Lung (tissue), 12 donors: Measurements from ENCODE around the gene ADGRD1. TPM values are rescaled to one million over a fixed set of nuclear protein-coding genes. Genes with fewer than 3 reads are reported as not detected.

Experiments used
- ATAC-seq: fragments of 200-7000 bp; cut with Tn5 transposase; one replicate; pipeline ENCODE4 v1.9.1; 2020; ENCODE audit warnings: moderate number of reproducible peaks; ENCODE audit not compliant: insufficient read depth, low FRiP score
- DNase-seq, 3 donors: peaks; one replicate each; pipeline ENCODE4 v3.0.0-alpha.2; 2013 to 2017
- H3K27ac ChIP-seq, 2 donors: one replicate each; pipeline ENCODE4 v1.5.1; 2013; ENCODE audit warnings: mild to moderate bottlenecking in 2 of 2, moderate library complexity in 2 of 2, control low read depth in 1 of 2, inconsistent platforms in 1 of 2, low read depth in 1 of 2, low read length in 1 of 2
- H3K27me3 ChIP-seq, 3 donors: one replicate each; pipeline ENCODE4 v1.5.1; 2013; ENCODE audit warnings: low read length in 2 of 3; ENCODE audit not compliant: control insufficient read depth in 3 of 3, insufficient read depth in 3 of 3
- H3K36me3 ChIP-seq, 4 donors: one replicate each; pipeline ENCODE4 v1.5.1; 2013; ENCODE audit warnings: low read length in 4 of 4, mild to moderate bottlenecking in 1 of 4, moderate library complexity in 1 of 4; ENCODE audit not compliant: control insufficient read depth in 4 of 4, insufficient read depth in 4 of 4
- H3K4me1 ChIP-seq, 5 donors: one replicate each; pipeline ENCODE4 v1.5.1; 2013; ENCODE audit warnings: low read length in 5 of 5, mild to moderate bottlenecking in 2 of 5, moderate library complexity in 1 of 5; ENCODE audit not compliant: control insufficient read depth in 5 of 5, insufficient read depth in 5 of 5
- H3K4me3 ChIP-seq: one replicate; pipeline ENCODE4 v1.5.1; 2013; ENCODE audit warnings: mild to moderate bottlenecking, control low read depth, moderate library complexity
- H3K9ac ChIP-seq, 2 donors: one replicate each; pipeline ENCODE4 v1.5.1; 2013; ENCODE audit warnings: low read length in 2 of 2, control low read depth in 1 of 2; ENCODE audit not compliant: insufficient read depth in 1 of 2
- H3K9me3 ChIP-seq, 4 donors: one replicate each; pipeline ENCODE4 v1.5.1; 2013; ENCODE audit warnings: low read length in 3 of 4, mild to moderate bottlenecking in 1 of 4, moderate library complexity in 1 of 4; ENCODE audit not compliant: control insufficient read depth in 4 of 4, insufficient read depth in 3 of 4
- CTCF ChIP-seq: IDR thresholded peaks from 2 replicates; pipeline ENCODE4 v1.5.1; 2012; ENCODE audit warnings: mild to moderate bottlenecking; ENCODE audit errors: control extremely low read depth, extremely low read depth
- WGBS, 2 donors: extraction: QIAGEN DNeasy Blood & Tissue Kit; methylation state at CpG; one replicate each; pipeline ENCODE4 v1.1.7; 2013; 5-methylcytosine and 5-hydroxymethylcytosine counted together
- polyA plus RNA-seq, 2 donors: library from polyadenylated mRNA; stranded (reverse); fragments of 200-250 nt; gene quantifications; one replicate each; pipeline ENCODE4 v1.2.1, GENCODE V29; 2013
- total RNA-seq, 2 donors: library from RNA; depleted of rRNA in 1 of 2; stranded (reverse); fragments of >200 nt in 1 of 2; gene quantifications; one replicate each; pipeline ENCODE4 v1.2.1, GENCODE V29; 2014 to 2021
- donor health status: control.
- donor health status: control.
- donor health status: Bipolar disorder and iron deficiency.
- donor health status: healthy.
- donor health status: DM: yes; HTN: yes; CAD: no.

Gene ADGRD1
- total and polyA plus RNA-seq, 4 donors: 23.5 to 85.6 (median 46.7) TPM

GRCh38 chr12:131027876-131028586 lies 74.3 kb downstream of the ADGRD1 start:
- H3K4me3 ChIP-seq: no peak overlapping the region

DNA sequence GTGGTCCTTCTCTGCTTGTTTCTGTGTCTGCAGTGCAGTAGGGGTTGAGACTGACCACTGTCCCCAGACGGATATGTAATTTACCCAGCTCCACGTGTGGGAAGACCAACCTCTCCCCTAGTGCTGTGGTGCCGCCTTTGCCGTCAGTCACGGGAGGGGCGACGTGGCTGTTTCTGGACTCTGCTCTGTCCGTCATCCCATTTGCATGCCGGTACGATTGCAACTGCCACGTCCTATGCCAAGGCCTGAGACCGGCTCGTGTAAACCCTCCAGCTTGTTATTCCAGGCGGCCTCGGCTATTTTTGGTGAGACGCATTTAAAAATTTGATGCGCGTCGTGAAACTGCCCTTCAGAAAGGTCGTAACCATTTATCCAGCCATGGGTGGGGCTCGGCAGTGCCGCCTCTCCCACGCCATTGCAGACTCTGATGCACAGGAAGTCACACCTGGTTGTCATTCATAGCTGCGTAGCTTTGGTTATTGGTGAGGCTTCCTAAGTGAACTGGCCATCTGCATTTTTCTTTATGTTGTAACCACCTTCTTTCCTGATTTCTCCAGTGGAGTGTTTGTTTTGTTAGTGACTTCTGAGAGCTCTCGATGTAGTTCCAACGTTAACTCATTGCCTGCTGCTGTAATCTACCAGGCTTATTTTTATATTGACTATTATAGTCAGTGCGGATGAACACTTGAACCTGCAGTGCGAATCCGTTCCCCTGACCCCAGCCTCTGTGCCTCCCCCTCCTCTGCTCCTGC lies 75.1 kb downstream of the ADGRD1 start:
- Histone ChIP-seq H3K4me1 (peaks cover 0 to 2% (median 0%) of the 10 kb centered on the region in 5 donors), H3K27ac (peak overlapping the region in 1 of 2 donors; percentile 78), H3K4me3 (no peak overlapping the region), H3K9me3 (no peaks in the 10 kb centered on the region), H3K27me3 (no peaks in the 10 kb centered on the region), H3K36me3 (no peaks in the 10 kb centered on the region), H3K9ac (no peak overlapping the region)
- WGBS, 2 donors: 60 to 79% methylated on average over 29 of the region's 29 CpGs
- peak in 1 of 3 donors; percentile 38 for DNase-seq
- ATAC-seq: peak; percentile 29
- TF ChIP-seq CTCF: no peak

More at GRCh38 chr12:131027876-131028586, 74.3 kb downstream of the ADGRD1 start:
- Histone ChIP-seq H3K27ac (peak overlapping the region in 1 of 2 donors; percentile 81), H3K9me3 (no peaks in the 10 kb centered on the region), H3K9ac (no peak overlapping the region), H3K4me1 (peaks cover 0 to 2% (median 0%) of the 10 kb centered on the region in 5 donors), H3K27me3 (no peaks in the 10 kb centered on the region), H3K36me3 (peaks cover 0 to 3% (median 0%) of the 10 kb centered on the region in 4 donors)
- ATAC-seq (no peak), DNase-seq (no peak)
- no peak for TF ChIP-seq CTCF
- 78 to 88% methylated on average over 20 of the region's 20 CpGs for WGBS, 2 donors

DNA sequence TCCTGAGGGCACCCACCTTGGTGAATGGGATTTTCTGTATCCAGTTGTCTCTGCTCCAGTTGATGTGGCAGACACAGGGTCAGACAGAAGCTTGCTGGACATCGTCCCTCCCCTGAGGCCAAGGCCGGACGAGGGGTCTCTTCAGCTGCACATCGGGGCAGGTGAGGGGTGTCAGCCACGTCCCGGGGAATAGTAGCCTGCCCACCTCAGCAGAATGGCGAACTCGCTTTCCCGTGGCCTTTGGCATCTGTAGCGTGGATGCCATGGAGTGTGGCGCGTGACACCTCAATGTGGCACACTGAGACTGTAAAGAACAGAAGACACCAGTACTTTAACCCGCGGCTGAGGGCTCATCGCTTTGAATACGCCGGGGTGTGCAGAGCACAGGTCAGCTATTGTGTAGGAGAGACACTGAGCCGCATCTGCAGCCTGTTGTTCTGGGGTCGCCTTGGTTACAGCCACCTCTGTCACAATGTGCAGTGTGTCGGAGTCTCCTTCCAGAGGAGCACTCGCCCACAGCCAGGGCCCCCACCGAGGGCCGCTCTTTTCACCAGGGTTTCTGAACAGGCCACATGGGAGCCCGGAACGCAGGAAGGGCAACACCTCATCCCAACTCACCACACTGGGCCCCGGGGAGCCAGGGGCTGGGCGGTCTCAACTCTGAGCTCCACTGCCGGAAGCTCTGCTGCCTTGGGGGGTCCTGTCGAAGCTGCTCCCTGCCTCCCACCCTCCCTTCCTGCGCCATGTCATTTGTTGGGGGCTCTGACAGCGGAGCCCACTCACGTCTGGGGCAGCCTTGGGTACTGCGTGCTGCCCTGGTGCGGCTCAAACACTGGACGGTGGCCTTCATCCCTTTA lies 77.0 kb downstream of the ADGRD1 start:
- WGBS, 2 donors: 92 to 94% methylated on average over 33 to 35 of the region's 35 CpGs
- H3K36me3 ChIP-seq: no peaks in the 10 kb centered on the region
- no peak overlapping the region for H3K9ac ChIP-seq
- H3K4me1 ChIP-seq: no peaks in the 10 kb centered on the region
- no peak overlapping the region for H3K4me3 ChIP-seq
- no peak for DNase-seq
- no peaks in the 10 kb centered on the region for H3K27me3 ChIP-seq
- no peak overlapping the region for H3K27ac ChIP-seq
- TF ChIP-seq CTCF: no peak
- ATAC-seq: no peak
- H3K9me3 ChIP-seq: no peaks in the 10 kb centered on the region
